HL-60/S4 treated with phorbol 12-myristate 13-acetate at 8.2 ng/mL for 4 days and 3 days (cell line): Measurements from ENCODE around the gene PSMA6.
"Not testable (repeated sequence)": the region's sequence is repeated elsewhere in the genome, so short reads cannot be mapped to it uniquely, and the experiment has no call there.

Experiments
- in situ Hi-C: fragments of 300-500 bp; cut with MboI; formaldehyde crosslinking; loops from 2 replicates; pipeline ENCODE4 v1.15.0; 2022; ENCODE audit warnings: low sequenced_read_pairs

Gene PSMA6

DNA sequence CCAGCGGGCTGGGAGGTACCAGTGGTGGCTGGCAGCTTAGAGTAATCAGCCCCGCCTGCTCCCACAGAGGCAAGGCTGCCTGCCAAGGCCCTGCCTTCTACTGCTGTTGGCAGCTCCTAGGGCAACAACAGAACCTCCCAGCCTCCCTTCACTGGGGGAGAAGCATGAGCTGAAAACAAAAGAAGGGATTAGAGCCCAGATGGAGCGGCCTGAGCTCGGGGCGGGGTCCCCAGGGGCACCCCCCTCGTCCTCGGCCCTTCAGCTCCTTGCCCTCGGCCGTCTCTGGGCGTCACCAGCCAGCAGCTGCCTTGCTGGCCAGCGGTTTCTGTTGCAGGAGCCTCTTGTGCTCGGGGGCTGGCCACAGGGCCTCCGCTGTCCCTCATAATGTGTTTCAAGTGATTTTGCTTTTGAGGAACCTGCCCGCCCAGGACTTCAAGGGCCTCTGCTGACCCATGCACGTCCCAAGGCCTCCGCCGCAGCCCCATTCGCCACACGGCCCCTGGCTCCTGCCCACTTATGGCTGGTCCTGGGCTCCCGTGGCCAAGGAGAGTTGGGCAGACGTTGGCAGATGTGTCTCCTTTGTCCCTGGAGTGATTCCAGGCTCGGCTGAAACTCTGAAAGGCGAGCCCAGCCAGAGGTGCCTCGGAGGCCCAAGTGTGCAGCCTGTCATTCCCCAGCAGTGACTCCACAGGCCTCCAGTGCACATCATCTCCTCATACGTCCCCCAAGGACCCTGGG is 49.7 kb downstream of the PSMA6 start:
- in situ Hi-C loops = no loop called here

DNA sequence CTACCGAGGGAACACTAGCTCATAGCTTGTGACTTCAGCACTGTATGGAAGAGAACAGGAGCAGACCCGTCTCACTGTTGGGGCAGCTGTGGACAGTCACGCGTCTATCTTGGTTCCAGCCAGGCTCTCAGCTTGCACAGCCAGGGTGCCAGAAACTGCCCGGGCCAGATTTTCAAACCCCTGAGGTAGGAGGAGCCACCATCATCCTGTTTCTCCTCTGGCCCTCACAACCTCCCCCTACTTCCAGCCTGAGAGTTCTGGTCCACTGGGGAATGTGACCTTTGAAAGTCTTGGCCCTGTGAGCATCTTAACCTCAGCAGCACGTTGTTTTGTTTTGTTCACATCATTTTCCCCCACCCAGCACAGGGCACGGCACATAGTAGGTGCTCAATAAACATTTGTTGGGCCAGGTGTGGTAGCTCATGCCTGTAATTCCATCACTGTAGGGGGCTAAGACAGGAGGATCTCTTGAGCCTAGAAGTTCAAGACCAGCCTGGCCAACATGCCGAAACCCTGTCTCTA is 50.4 kb downstream of the PSMA6 start:
- in situ Hi-C loops = no loop called here

DNA sequence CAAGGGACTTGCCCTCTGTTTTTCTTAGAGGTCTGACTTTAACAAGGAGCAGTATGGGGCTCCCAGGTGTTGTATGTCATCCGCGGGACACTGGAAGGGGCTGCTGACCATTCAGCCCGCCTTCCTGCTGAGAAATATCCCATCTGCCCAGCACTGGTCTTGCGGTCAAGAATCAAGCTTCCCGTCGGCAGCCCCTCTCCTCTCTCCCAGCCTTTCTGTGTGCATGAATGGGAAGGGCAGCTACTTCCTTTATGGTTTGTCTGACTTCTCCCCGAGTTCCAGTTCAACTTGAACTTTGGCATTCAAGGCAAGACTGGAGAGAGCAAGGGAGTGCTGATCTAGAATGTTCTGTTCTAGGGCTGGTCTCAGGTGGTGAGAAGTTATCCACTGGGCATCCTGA is 51.5 kb downstream of the PSMA6 start:
- in situ Hi-C loops = no loop called here

DNA sequence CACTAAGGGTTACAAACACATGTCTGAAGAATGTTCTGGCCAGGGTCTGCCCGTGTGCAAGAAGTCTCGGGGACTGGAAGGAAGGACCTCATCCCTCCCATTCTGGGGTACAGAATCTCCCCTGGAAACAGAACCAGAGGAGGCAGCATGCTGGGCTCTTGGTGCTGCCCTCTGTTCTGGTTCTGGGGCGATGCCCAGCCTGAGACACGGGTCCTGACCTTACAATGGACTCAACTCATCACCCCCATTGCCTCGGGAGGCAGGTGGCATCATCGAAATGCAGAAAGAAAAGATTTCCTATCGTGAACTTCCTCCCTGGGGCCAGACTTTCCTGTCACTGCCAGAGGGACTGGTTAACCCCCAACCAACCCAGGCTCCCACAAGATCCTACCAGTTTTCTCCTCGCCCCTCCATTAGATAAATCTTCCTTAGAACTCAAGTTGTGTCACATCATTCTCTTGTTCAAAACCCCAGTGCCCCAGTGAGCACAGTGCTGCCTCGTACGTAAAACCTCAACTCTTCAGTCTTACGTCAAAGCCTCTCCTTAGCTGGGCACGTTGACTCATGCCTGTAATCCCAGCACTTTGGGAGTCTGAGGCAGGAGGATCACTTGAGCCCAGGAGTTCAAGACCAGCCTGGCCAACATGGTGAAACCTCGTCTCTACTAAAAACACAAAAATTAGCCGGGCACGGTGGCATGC is 52.1 kb downstream of the PSMA6 start:
- in situ Hi-C loops = no loop called here

DNA sequence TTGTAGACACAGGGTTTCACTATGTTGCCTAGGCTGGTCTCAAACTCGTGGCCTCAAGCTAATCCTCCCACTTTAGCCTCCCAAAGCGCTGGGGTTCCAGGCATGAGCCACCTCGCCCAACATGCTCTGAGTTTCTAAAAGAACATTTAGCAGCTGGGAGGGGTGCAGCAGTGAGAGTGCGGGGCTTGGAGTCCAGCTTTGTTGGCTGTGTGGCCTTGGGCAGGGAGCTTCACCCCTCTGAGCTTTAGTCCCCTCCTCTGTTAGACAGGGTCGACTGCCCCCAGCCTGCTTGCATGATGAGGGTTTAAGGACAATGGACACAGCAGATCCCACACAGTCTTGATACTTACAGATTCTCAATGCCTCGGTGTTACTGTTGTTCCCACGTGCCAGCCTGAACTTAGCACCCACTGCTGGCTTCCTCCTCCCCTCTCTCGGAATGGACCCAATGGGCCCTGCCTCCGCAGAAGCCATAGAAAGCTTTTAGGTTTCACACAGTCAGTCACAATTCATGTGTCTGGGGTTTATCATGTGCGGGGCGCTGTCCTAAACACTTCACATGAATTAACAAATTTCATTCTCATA is 54.6 kb downstream of the PSMA6 start:
- in situ Hi-C loops = no loop called here

DNA sequence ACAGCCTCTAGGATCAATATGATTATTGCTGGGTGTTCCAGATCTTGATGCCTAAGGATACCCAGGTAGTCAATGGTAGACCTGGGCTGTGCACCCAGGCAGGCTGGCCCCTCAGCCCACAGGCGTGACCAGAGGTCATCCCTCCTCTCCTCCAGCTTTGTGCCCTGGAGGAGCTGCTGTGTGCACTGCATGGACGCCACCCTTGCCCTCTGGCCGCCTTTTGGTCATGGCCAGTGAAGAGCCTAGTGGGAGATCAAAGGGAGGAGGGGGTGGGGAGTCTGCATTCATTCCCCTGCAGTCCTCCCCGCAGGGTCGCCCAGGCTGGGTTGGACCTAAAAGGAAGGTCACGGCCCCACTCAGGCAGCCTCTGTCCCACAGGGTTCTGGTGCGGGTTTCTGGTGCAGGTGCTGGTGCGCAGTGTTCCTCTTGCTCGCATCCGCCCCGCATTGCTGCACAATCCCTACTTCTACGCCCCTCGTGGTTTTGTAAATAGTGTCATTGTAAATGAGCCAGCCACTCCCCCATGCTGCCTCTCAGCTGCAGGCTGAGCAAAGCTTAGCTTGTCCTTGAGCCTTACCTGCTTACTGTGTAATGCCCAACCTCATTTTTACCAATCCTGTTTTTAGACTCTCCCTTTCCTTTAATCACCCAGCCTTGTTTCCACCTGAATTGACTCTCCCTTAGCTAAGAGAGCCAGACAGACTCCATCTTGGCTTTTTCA is 55.3 kb downstream of the PSMA6 start:
- in situ Hi-C loops = no loop called here

DNA sequence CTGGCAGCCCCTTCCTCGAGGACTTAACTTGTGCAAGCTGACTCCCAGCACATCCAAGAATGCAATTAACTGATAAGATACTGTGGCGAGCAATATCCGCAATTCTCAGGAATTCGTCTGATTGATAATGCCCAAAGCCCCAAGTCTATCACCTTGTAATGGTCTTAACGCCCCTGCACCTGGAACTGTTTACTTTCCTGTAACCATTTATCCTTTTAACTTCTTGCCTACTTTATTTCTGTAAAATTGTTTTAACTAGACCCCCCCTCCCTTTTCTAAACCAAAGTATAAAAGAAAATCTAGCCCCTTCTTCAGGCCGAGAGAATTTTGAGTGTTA is 55.8 kb downstream of the PSMA6 start:
- in situ Hi-C loops = not testable (repeated sequence)

DNA sequence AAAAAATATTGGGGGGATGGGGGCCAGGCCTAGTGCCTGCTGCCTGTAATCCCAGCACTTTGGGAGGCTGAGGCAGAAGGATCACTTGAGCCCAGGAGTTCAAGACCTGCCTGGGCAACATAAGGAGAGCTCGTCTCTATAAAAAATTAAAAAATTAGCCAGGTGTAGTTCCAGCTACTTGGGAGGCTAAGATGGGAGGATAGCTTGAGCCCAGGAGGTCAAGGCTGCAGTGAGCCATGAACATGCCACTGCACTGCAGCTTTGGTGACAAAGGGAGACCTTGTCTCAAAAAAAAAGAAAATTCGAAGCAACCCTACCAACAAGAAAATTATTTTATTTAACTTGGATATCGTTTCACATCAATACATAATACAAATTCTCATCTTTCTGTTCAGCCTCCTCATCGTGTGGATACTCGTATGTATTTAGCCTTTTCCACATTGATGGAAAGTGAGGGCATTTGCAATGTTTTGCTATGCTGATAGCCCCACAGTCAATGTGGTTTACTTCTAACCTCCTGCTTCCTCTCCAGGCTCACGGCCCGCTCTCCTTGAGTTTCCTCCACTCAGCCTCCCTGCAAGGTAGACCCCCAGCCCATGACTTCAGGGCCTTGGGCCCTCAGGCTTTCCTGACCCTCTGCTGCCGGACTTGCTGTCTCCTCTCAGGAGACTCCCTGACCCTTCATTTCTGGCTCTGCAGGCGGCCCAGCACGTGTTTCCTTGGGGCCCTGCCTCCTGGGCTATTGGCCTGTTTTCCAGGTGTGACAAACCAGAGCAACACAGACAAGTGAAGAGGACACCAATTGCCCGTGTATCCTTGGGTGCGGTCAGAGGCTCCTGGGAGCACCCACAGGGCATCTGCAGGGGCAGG is 57.5 kb downstream of the PSMA6 start:
- in situ Hi-C loops = no loop called here

DNA sequence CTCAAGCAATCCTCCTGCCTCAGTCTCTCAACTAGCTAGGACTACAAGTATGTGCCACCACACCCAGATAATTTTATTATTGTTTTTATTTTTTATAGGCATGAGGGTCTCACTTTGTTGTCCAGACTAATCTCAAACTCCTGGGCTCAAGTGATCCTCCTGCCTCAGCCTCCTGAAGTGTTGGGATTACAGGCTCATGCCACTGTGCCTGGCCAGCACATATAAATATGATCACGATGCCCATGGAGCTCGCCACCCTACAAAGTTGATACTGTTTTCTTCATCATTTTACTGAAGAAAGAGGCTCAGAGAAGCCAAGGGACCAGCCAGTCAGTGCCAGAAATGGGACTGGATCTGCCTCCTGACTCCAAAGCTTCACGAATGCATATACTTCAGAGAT is 59.3 kb downstream of the PSMA6 start:
- in situ Hi-C loops = no loop called here

DNA sequence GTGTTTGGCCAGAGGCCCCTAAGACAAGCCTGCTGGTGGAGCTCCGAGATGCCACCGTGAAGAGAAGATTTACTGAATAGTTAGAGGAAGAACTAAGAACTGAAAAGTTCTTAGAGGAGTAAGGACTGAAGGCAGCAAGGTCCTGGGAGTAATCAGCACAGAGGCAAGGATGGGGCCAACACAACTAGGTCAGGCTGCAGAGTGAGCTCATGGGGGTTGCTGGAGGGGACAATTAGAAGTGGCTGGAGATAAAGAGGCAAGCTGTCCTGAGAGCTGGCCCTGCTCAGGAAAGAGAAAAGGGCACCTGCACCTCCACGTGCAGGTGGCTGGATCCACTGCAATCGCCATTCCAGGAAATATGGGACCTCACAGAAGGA is 59.7 kb downstream of the PSMA6 start:
- in situ Hi-C loops = no loop called here

DNA sequence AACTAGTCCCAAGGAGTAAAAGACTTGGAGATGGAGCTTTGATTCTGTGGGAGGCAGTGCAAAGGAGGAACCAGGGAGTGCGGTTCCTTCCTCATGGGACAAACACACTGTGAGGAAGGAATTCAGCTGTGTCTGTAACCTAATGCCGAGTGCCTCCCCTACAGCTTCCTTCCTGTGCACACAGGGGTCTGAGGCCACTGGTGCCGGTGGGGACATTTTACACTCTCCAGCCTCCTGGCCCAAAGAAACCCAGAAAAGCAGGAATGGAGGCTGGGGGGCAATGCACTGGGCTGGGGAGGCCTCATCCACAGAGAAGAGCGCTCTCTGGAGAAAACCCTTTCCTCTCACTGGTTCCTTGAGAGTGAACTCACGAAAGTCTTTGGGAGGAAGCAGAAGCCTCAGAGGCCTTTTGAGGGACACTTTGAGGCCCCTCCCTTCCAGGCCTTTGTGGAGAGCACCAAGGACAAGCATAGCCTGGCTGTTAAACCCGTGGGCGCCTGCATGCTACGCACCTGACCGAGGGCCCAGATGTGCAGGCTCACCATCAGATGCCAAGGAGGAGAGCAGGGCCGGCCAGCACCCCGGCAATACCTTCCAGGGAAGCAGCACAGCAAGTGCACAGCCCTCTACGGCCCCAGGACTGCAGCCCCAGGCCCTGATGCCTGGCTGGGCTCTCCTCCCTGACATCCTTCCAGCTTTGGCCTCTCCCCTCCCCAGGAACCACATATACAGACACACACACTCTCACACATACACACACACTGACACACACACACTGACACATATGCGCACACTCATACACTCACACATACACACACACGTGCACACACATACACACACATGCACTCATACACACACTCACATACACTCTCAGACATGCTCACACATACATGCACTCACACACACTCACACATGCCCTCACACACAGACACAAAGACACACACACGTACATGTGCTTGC is 60.4 kb downstream of the PSMA6 start:
- in situ Hi-C loops = no loop called here

DNA sequence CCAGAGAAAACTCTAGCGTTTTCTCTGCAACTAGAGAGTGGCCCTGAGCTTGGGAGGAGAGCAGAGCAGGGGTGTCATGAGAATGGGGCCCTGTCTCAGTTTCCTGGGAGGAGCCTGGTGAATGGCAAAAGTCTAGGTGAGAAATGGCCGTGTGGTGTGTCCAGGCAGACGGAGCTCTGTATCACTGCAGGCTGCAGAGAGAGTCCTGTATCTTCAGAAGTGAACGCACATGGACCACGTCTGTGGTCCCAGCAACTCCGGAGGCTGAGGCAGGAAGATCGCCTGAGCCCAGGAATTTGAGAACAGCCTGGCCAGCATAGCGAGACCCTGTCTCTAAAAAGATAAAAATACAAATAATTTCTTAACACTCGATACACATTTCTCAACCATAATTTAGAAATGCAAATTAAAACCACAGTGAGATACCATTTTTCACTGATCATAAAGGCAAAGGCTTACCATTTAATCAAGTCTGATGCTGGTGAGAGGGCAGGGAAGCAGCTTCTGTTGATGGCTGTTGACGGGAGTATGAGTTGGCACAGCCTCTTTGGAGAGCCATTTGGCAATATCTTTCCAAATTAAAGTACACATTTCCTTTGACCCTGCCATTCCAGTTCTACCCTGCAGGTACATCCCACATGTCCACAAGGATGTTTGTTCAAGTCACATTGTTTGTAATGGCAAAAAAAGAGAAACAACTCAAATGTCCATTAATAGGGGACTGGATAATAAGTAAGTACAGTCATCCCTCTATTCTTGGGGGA is 61.4 kb downstream of the PSMA6 start:
- in situ Hi-C loops = no loop called here

DNA sequence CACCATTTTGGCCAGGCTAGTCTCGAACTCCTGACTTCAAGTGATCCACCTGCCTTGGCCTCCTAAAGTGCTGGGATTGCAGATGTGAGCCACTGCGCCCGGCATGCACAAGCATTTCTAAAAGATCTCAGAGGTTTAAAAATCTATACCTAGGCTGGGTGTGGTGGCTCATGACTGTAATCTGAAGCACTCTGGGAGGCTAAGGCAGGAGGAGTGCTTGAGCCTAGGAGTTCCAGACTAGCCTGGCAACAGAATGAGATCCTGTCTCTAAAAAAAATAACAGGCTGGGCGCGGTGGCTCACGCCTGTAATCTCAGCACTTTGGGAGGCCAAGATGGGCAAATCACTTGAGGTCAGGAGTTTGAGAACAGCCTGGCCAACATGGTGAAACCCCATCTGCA is 63.1 kb downstream of the PSMA6 start:
- in situ Hi-C loops = not testable (repeated sequence)

DNA sequence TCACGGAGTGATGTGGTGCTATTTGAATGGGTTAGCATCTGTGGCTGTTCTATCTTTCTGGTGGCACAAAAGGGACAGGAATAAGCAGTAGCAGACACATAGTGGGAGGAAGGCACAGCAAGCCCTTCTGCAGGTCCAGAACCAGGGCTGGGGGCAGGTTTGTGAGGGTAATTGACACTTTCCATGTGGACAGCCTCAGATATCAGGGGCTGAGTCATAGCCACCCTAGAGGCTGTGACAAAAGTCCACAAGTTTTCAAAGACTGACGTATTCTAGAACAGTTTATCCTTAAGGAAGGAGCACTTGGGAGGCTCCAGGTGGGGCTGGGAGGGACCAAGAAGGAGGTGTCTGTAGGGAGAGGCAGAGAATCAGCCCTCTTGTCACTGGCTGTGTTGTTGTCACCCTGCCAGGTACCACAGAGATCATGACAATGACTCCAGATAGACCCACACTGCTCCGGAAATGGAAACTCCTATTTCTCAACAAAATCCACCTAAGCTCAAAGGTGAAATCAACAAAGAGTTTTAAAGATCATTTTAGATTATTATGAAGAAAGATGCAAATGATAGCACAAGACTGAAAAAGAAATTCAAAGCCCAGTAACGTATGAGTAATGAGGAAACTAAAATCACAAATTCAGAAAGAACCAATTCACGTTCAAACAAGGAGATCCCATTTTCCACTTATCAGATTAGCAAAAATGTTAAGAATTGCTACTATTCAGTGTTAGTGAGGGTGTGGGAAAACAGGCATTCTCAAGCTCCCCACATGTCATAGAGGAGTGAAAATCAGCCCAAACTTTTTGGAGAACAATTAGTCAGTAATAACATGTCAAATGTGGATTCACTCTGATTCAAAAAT is 64.0 kb downstream of the PSMA6 start:
- in situ Hi-C loops = no loop called here

DNA sequence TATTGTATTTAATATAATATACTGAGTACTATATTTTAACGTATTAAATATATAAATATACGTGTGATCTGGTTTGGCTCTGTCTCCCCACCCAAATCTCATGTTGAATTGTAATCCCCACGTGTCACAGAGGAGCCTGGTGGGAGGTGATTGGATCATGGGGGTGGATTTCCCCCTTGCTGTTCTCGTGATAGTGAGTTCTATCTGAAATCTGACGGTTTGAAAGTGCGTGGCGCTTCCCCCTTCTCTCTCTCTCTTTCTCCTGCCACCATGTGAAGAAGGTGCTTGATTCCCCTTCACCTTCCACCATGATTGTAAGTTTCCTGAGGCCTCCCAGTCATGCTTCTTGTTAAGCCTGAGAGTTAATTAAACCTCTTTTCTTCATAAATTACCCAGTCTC is 67.5 kb downstream of the PSMA6 start:
- in situ Hi-C loops = not testable (repeated sequence)

DNA sequence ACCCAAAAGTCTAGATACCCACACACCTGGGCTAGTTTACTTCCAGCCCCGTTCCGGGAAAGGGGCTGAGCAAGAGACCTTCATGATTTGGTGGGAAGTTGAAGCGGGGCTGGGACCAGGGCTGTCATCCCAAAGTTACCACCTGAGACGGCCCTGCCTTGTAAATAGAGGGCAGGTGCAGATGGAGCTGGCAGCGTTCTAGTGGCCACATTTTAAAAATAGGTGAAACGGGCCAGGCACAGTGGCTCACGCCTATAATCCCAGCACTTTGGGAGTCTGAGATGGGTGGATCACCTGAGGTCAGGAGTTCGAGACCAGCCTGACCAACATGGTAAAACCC is 68.9 kb downstream of the PSMA6 start:
- in situ Hi-C loops = no loop called here

DNA sequence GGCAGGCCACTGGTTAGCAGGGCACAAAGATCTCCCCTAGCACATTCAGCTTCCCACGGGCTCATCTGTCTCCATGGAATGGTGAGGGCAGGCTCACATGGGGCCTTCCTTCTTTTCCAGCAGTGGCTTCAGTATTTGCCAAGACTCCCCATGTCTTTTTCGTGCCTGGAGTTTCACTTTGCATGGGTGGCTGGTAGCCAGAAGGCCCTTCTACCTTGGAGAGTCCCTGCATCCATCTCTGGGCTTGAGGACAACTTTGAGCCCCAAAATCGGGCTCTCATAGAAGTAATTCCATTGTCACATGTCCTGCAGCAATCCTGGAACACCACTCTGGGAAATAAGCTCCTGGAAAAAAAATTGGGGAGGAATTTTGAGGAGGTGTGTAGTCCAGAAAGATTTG is 70.3 kb downstream of the PSMA6 start:
- in situ Hi-C loops = no loop called here

DNA sequence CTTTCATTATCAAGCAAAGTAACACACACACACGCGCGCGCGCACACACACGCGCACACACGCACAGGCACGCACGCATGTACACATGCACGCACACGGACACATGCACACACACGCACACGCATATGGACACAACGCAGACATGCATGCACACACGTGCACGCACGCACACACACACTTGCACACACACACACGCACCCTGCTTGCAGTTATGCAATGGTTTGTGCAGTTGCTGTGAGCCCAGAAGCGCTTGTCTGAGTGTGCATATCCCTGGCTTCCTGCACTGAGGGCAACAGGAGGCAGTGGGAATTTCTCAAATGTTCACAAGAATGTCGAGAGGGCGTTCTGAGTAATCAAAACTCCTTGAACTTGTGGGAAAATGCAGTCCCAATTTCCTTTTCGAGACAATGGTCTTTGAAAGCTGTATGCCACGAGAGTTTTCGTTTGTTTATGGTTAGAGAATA is 70.8 kb downstream of the PSMA6 start:
- in situ Hi-C loops = no loop called here
